ENCODE results near the gene DDIT4. TPM values are rescaled to one million over a fixed set of nuclear protein-coding genes. Genes with fewer than 3 reads are reported as not detected.
A peak's percentile ranks its signal among the peaks of the same experiment; 100 is the strongest.

The DDIT4 gene
- total and polyA plus RNA-seq, 9 of the 15 experiments (the other 6 are each of a cell fraction or from before 2014, with no cell fraction given) = 8.2 to 675 (median 159) TPM

DNA sequence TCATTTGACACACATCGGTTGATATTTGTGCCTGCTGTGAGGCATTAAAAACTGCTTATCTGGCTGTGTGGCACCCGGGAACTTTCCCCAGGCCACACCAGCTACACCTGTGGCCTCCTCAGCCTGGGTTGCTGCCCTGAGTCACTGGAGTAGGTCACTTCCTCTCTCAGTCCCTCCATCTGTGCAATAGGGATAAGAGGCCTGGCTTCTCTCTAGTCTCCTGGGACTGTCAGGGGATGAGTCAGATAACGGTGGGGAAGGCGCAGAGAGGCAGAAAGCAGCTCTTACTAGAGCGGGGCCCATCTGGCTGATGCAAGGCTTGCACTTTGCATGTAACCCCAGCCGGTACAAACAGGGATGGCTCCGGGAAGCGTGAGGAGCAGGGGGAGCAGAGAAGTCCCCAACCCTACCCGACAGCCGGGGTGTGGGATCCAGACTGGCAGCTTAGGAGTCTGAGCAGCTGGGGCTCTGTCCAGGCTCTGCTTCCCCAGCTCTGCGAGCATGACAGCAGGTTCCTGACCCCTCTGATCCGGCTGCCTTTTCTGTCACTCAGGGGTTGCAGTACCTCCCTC lies 47.0 kb downstream of the DDIT4 start (continued):
- TF ChIP-seq, protein P1, sequence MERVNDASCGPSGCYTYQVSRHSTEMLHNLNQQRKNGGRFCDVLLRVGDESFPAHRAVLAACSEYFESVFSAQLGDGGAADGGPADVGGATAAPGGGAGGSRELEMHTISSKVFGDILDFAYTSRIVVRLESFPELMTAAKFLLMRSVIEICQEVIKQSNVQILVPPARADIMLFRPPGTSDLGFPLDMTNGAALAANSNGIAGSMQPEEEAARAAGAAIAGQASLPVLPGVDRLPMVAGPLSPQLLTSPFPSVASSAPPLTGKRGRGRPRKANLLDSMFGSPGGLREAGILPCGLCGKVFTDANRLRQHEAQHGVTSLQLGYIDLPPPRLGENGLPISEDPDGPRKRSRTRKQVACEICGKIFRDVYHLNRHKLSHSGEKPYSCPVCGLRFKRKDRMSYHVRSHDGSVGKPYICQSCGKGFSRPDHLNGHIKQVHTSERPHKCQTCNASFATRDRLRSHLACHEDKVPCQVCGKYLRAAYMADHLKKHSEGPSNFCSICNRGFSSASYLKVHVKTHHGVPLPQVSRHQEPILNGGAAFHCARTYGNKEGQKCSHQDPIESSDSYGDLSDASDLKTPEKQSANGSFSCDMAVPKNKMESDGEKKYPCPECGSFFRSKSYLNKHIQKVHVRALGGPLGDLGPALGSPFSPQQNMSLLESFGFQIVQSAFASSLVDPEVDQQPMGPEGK (CRISPR knock-in tag; IDR thresholded peaks at IDR 0.05; ENCODE audit: borderline replicate concordance) = peak; percentile 79; the same call in 1 of the 2 replicates
- TF ChIP-seq MEF2D (tag; conservative IDR thresholded peaks at IDR 0.05; ENCODE audit: low read depth) (peak; percentile 87), TEAD2 (tag; IDR thresholded peaks at IDR 0.05) (no peak), ILK (tag; IDR thresholded peaks at IDR 0.05; ENCODE audit: borderline replicate concordance, low read depth) (peak; percentile 48; the same call in 1 of the 2 replicates), ZNF23 (CRISPR knock-in tag; IDR thresholded peaks at IDR 0.05) (no peak), ZNF507 (tag; conservative IDR thresholded peaks at IDR 0.05) (no peak), DMBX1 (CRISPR knock-in tag; IDR thresholded peaks at IDR 0.05; ENCODE audit: borderline replicate concordance) (peak; percentile 97), CREBBP (IDR thresholded peaks at IDR 0.05; ENCODE audit: low read depth, low read length) (no peak), CBX2 (IDR thresholded peaks at IDR 0.05; ENCODE audit: insufficient read depth, low read length, poor library complexity, severe bottlenecking) (no peak), ZNF274 (IDR thresholded peaks at IDR 0.05; ENCODE audit: borderline replicate concordance, low read depth, low read length) (peak; percentile 90), BRCA1 (IDR thresholded peaks at IDR 0.05) (no peak), BRCA1 (CRISPR knock-in tag; IDR thresholded peaks at IDR 0.05) (no peak), BACH1 (tag; IDR thresholded peaks at IDR 0.05) (peak; percentile 89; the same call in 1 of the 2 replicates), RAD21 (CRISPR knock-in tag; conservative IDR thresholded peaks at IDR 0.05 in 1 of 2, IDR thresholded peaks at IDR 0.05 in 1 of 2) (peak; percentile 68 to 73), FIP1L1 (IDR thresholded peaks at IDR 0.05; ENCODE audit: low read depth, low read length, poor library complexity, severe bottlenecking) (no peak), FOSL1 (tag; conservative IDR thresholded peaks at IDR 0.05) (peak; percentile 100), CHD2 (IDR thresholded peaks at IDR 0.05; ENCODE audit: low read depth, low read length) (peak; percentile 20; the same call in 1 of the 2 replicates), FOXP1 (CRISPR knock-in tag; IDR thresholded peaks at IDR 0.05) (peak; percentile 93)
- TF ChIP-seq, protein P2, sequence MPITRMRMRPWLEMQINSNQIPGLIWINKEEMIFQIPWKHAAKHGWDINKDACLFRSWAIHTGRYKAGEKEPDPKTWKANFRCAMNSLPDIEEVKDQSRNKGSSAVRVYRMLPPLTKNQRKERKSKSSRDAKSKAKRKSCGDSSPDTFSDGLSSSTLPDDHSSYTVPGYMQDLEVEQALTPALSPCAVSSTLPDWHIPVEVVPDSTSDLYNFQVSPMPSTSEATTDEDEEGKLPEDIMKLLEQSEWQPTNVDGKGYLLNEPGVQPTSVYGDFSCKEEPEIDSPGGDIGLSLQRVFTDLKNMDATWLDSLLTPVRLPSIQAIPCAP (CRISPR knock-in tag; IDR thresholded peaks at IDR 0.05; ENCODE audit: borderline replicate concordance) = no peak
- TF ChIP-seq, protein P3, sequence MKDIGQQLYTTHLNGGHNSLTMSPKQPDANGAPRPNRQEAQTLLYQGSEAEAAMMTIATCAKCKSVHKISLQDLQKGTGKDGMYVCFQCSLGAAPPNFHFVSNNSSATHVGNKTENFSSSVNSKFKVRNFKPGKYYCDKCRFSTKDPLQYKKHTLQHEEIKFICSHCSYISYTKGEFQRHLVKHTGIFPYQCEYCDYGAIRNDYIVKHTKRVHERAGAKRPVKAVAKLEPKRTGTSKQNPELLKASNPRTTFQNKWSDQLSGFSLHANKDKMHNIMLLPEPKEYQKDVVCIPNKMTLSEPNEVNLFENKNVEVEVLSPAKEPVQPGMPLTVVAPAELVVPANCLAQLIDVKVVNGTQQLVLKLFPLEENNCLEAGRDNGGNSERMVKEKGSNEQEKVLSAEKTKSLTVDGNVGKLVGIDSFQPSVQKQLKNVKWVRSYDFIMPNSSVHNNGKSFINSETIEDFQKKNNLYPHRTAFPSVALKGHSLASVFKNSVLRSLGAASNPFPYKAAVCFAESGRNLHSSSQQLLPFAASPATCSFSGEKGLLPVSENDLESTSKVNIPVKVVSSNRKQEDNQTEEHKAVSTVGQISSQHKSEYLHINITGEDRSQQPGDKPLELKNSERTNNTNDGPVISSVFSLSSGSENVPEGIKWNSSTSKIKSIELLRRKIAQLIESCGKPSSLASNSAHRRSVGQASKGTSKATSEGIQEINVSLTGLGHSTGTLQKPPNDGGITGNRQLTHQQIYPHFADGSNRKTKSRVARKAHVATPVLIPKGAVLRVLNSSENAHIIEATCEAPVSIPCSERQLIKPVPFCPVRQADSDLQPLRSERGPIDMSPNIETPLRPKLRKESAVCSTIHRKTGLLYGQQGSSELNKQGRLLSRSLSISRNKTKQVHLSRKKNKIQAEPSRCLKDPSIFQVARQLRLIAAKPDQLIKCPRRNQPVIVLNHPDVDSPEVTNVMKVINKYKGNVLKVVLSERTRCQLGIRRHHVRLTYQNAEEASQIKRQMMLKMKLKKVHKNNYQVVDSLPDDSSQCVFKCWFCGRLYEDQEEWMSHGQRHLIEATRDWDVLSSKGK (CRISPR knock-in tag; IDR thresholded peaks at IDR 0.05) = no peak
